Gastroesophageal sphincter (tissue), 3 donors: ENCODE measurements around the gene RAPGEF1.

ENCODE experiments used
- CTCF ChIP-seq, 4 experiments: fragments of 200-600 bp in 2 of 4; fragments of 450-650 bp in 2 of 4; sonication (generic) in 1 of 4; IDR thresholded peaks; one replicate each; pipeline ENCODE4 v1.5.1; 2017 to 2019; ENCODE audit warnings: antibody characterized with exemption in 4 of 4, mild to moderate bottlenecking in 2 of 4, moderate library complexity in 2 of 4
- EP300 ChIP-seq: sonication (generic); formaldehyde crosslinking; IDR thresholded peaks from one replicate; pipeline ENCODE4 v1.6.1; 2017; ENCODE audit warnings: antibody characterized with exemption, mild to moderate bottlenecking

DNA sequence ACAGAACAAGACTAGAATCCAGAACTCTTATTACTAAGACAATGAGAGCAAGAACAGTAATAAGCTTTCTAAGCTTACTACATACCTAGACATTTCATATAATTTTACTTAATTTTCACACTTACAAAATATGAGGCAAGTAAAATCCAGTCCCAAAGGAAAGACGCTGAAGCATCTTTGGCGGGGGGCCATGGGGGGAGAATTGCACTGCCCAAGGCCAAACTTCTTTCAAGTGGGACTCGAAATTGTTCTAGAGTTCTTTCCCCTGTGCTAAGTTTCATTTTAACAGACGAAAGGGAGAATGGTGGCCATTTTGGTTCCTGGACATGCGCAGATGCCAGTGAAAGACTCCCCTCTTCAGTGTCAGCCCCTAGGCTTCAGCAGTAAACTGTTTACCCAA, 122.3 kb downstream of the RAPGEF1 start:
- TF ChIP-seq CTCF (IDR thresholded peaks at IDR 0.05) = no peak
- no peak for TF ChIP-seq EP300
